ENCODE measurements around the gene TMEM168.

Gene TMEM168

DNA sequence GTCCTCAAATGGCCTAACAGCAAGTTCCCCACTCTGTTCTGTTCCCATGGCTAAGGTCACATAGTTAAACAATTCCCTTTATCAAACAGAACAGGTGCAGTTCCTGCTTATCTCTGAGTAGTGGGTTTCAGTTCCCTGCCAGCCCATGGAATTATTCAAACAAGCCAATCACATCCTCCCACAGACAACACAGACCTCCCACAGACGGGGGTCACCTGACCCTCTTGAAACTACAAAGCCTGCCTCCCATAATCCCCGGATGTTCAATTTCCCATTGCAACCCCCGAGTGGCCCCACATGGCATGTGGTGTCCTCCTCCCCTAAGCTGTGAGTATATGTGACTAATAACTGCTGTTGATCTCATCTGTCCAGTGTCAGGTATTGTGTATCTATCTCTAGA, 64.1 kb downstream of the TMEM168 start:
- Histone ChIP-seq H3K4me3 (no peak overlapping the region), H3K4me1 (no peaks in the 10 kb centered on the region), H3K27me3 (no peaks in the 10 kb centered on the region), H3K36me3 (no peaks in the 10 kb centered on the region), H4K20me1 (no peaks in the 10 kb centered on the region), H3K9ac (no peak overlapping the region), H3K4me2 (no peak overlapping the region), H3K27ac (no peak overlapping the region), H3K9me3 (no peaks in the 10 kb centered on the region; the same call in 1 of the 2 replicates)
- TF ChIP-seq Cebpa-rat (IDR thresholded peaks at IDR 0.05) = no peak

GRCh38 chr7:112723416-112723815, 66.8 kb downstream of the TMEM168 start:
- no peak overlapping the region for H3K9ac ChIP-seq
- no peak overlapping the region for H3K4me3 ChIP-seq
- H3K36me3 ChIP-seq = no peaks in the 10 kb centered on the region
- no peak overlapping the region for H3K4me2 ChIP-seq
- no peak overlapping the region for H3K27ac ChIP-seq
- H4K20me1 ChIP-seq = no peaks in the 10 kb centered on the region
- H3K4me1 ChIP-seq = no peaks in the 10 kb centered on the region
- no peaks in the 10 kb centered on the region for H3K27me3 ChIP-seq
- TF ChIP-seq Cebpa-rat (IDR thresholded peaks at IDR 0.05) = no peak
- H3K9me3 ChIP-seq = no peaks in the 10 kb centered on the region; the same call in 1 of the 2 replicates

DNA sequence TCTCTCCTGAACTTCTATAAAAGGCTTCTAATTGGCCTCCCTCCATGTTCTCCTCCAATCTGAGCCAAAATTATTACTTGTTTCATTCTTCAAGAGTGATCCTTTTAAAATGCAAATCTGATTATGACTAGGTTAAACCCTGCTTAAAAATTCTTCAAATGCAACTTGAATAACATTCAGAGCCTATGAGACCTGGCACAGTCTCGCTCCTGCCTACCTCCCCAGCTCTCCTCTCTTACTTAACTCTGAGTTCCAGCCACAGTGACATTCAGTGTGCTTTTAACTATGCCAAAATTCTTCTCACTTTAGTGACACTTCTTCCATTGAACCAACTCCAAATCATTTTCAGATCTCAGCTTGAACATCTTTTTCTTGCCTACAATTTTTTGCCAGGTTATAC, 68.8 kb downstream of the TMEM168 start:
- TF ChIP-seq Cebpa-rat (IDR thresholded peaks at IDR 0.05) = no peak
- Histone ChIP-seq H3K4me1 (no peaks in the 10 kb centered on the region), H4K20me1 (no peaks in the 10 kb centered on the region), H3K27me3 (no peaks in the 10 kb centered on the region), H3K9me3 (no peaks in the 10 kb centered on the region), H3K27ac (no peak overlapping the region), H3K36me3 (no peaks in the 10 kb centered on the region), H3K4me2 (no peak overlapping the region), H3K4me3 (no peak overlapping the region), H3K9ac (no peak overlapping the region)

- H3K4me1 ChIP-seq = no peaks in the 10 kb centered on the region
These were observed 74.7 kb downstream of the TMEM168 start for GRCh38 chr7:112715525-112715924.

DNA sequence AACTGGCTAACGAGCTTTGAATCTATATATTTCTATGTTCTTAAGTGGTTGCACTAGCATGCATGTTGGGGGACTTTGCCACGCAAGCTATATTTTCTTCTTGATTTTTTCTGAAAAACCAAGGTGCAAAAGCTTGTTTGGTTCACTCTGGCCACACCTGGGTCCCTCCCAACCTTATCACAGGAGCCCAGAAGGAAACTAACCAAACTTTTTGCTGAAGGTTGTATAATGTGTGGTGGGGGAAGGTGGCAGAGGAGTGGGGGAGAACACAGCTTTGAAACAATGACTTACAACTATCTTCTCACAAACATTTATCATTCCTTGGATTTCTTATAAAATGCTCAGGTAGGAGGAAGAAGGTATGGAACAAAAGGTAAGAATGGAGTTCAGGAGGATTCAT, 75.3 kb downstream of the TMEM168 start:
- no peak overlapping the region for H3K27ac ChIP-seq
- H4K20me1 ChIP-seq = no peaks in the 10 kb centered on the region
- no peak overlapping the region for H3K4me2 ChIP-seq
- TF ChIP-seq Cebpa-rat (IDR thresholded peaks at IDR 0.05) = no peak
- no peak overlapping the region for H3K9ac ChIP-seq
- H3K4me1 ChIP-seq = no peaks in the 10 kb centered on the region
- no peaks in the 10 kb centered on the region for H3K9me3 ChIP-seq
- H3K27me3 ChIP-seq = no peaks in the 10 kb centered on the region
- no peaks in the 10 kb centered on the region for H3K36me3 ChIP-seq
- no peak overlapping the region for H3K4me3 ChIP-seq

More at GRCh38 chr7:112715525-112715924, 74.7 kb downstream of the TMEM168 start:
- Histone ChIP-seq H3K36me3 (no peaks in the 10 kb centered on the region), H3K27ac (no peak overlapping the region), H3K27me3 (no peaks in the 10 kb centered on the region), H3K4me2 (no peak overlapping the region), H3K9me3 (no peaks in the 10 kb centered on the region), H4K20me1 (no peaks in the 10 kb centered on the region), H3K4me3 (no peak overlapping the region), H3K9ac (no peak overlapping the region)
- no peak for TF ChIP-seq Cebpa-rat (IDR thresholded peaks at IDR 0.05)

All from BLaER1 (cell line).